ENCODE data around the gene LRP8. TPM values are rescaled to one million over a fixed set of nuclear protein-coding genes. Genes with fewer than 3 reads are reported as not detected.

LRP8 gene
- total RNA-seq, 1 experiment from 2014 or later, result 69.5 TPM

- TF ChIP-seq ZNF317 (CRISPR knock-in tag; IDR thresholded peaks at IDR 0.05; ENCODE audit: borderline replicate concordance, low read depth), result no peak
- no peak for TF ChIP-seq E2F5 (CRISPR knock-in tag; IDR thresholded peaks at IDR 0.05)
- no peak for TF ChIP-seq FOXP1 (CRISPR knock-in tag; IDR thresholded peaks at IDR 0.05; ENCODE audit: borderline replicate concordance)
- no peak for TF ChIP-seq ZSCAN18 (CRISPR knock-in tag; IDR thresholded peaks at IDR 0.05)
- TF ChIP-seq ZNF532 (CRISPR knock-in tag; IDR thresholded peaks at IDR 0.05; ENCODE audit: borderline replicate concordance), result no peak
- TF ChIP-seq NFYB (CRISPR knock-in tag; conservative IDR thresholded peaks at IDR 0.05; ENCODE audit: low read depth), result no peak
- TF ChIP-seq TEAD4 (CRISPR knock-in tag; IDR thresholded peaks at IDR 0.05), result no peak
- TF ChIP-seq AFF4 (CRISPR knock-in tag; IDR thresholded peaks at IDR 0.05; ENCODE audit: borderline replicate concordance), result no peak
- no peak for TF ChIP-seq FOXJ3 (CRISPR knock-in tag; IDR thresholded peaks at IDR 0.05; ENCODE audit: borderline replicate concordance)
- no peak for TF ChIP-seq E2F1 (CRISPR knock-in tag; IDR thresholded peaks at IDR 0.05)
- TF ChIP-seq PREB (CRISPR knock-in tag; IDR thresholded peaks at IDR 0.05; ENCODE audit: borderline replicate concordance), result no peak
Observed at GRCh38 chr1:53356637-53357036, 28.8 kb upstream of the LRP8 start (continued).

- CTCF ChIA-PET, result no interaction called here
- Mint-ChIP-seq H3K4me3 (no peak overlapping the region), H3K36me3 (no peaks in the 10 kb centered on the region; the same call in 1 of the 2 replicates), H3K27ac (no peak overlapping the region), H3K9me3 (peaks cover 5% of the 10 kb centered on the region), H3K4me1 (peaks cover 19% of the 10 kb centered on the region), H3K27me3 (ENCODE audit: low read depth) (peaks cover 18% of the 10 kb centered on the region)
- no peak for TF ChIP-seq ZNF317 (CRISPR knock-in tag; IDR thresholded peaks at IDR 0.05; ENCODE audit: borderline replicate concordance, low read depth)
- TF ChIP-seq ETV6 (CRISPR knock-in tag; IDR thresholded peaks at IDR 0.05), result no peak
- no peak for TF ChIP-seq CREM (CRISPR knock-in tag; IDR thresholded peaks at IDR 0.05)
- TF ChIP-seq ATF6 (CRISPR knock-in tag; IDR thresholded peaks at IDR 0.05), result no peak
- TF ChIP-seq SOX15 (CRISPR knock-in tag; IDR thresholded peaks at IDR 0.05), result no peak
- TF ChIP-seq CREB1 (CRISPR knock-in tag; IDR thresholded peaks at IDR 0.05), result no peak
- no peak for TF ChIP-seq TP53 (CRISPR knock-in tag; IDR thresholded peaks at IDR 0.05)
- DNase-seq (ENCODE audit: low spot score), result no peak
- POLR2A ChIA-PET, result interaction anchor here (0.7 kb wide), 1 partner anchor 1737 kb away, joined by 5 read pairs; no protein-coding TSS in a partner anchor
- ATAC-seq, result no peak
Observed at GRCh38 chr1:53354119-53354518, 26.2 kb upstream of the LRP8 start.
